PC-9 (cell line): ENCODE measurements around the gene ZNF708. TPM values are rescaled to one million over a fixed set of nuclear protein-coding genes. Genes with fewer than 3 reads are reported as not detected.

Experiments used
- BruUV-seq: library from RNA; stranded (reverse); fragments of 400-500 nt; replicated peaks from 2 replicates; lab custom pipeline; 2021; lab: Mats Ljungman, UMichigan
- CTCF ChIA-PET: fragments of 300-600 bp; sonication (Branson Sonifier 250); formaldehyde crosslinking; loops from one replicate; lab custom pipeline; 2022; ENCODE audit warnings: antibody characterized with exemption; lab: Charles Lee
- POLR2A ChIA-PET: fragments of 300-600 bp; sonication (Branson Sonifier 250); formaldehyde crosslinking; loops from one replicate; lab custom pipeline; 2022; ENCODE audit warnings: antibody characterized with exemption; ENCODE audit not compliant: unreplicated experiment; lab: Charles Lee
- DNase-seq, 2 experiments: peaks; one replicate each; pipeline versions ENCODE4 v3.0.0 to v3.0.0-alpha.2; 2015 to 2022; ENCODE audit warnings: mixed read lengths in 1 of 2
- H2AFZ ChIP-seq: fragments of 200-600 bp; sonication (generic); 2 replicates; pipeline ENCODE4 v1.8.1; 2017; ENCODE audit warnings: antibody characterized with exemption
- H3F3A ChIP-seq: fragments of 200-600 bp; sonication (generic); 2 replicates; pipeline ENCODE4 v1.8.1; 2017; ENCODE audit warnings: antibody characterized with exemption, mild to moderate bottlenecking, low read depth; ENCODE audit not compliant: insufficient read depth
- H3K27ac ChIP-seq: fragments of 200-600 bp; sonication (generic); 2 replicates; pipeline ENCODE4 v1.6.1; 2016; ENCODE audit warnings: mixed run types
- H3K27me3 ChIP-seq: fragments of 200-600 bp; sonication (generic); 2 replicates; pipeline ENCODE4 v1.6.1; 2016; ENCODE audit warnings: low read depth, mixed run types; ENCODE audit not compliant: insufficient read depth
- H3K36me3 ChIP-seq: fragments of 200-600 bp; sonication (generic); 2 replicates; pipeline ENCODE4 v1.6.1; 2016; ENCODE audit warnings: low read depth, mixed run types
- H3K4me1 ChIP-seq: fragments of 200-600 bp; sonication (generic); replicated peaks from 2 replicates; pipeline ENCODE4 v1.6.1; 2016; ENCODE audit warnings: mixed run types; ENCODE audit not compliant: insufficient read depth
- H3K4me2 ChIP-seq: fragments of 200-600 bp; sonication (generic); 2 replicates; pipeline ENCODE4 v1.6.1; 2017; ENCODE audit warnings: mixed run types
- H3K4me3 ChIP-seq: fragments of 200-600 bp; sonication (generic); 2 replicates; pipeline ENCODE4 v1.6.1; 2016; ENCODE audit warnings: mixed run types
- H3K79me2 ChIP-seq: fragments of 200-600 bp; sonication (generic); 2 replicates; pipeline ENCODE4 v1.6.1; 2017; ENCODE audit warnings: low read depth, mixed run types
- H3K9me2 ChIP-seq: fragments of 200-600 bp; sonication (generic); 2 replicates; pipeline ENCODE4 v1.8.1; 2017; ENCODE audit warnings: mild to moderate bottlenecking; ENCODE audit not compliant: insufficient read depth
- H3K9me3 ChIP-seq: fragments of 200-600 bp; sonication (generic); 2 replicates; pipeline ENCODE4 v1.8.1; 2016; ENCODE audit warnings: low read depth; ENCODE audit not compliant: insufficient read depth
- H4K20me1 ChIP-seq: fragments of 200-600 bp; sonication (generic); 2 replicates; pipeline ENCODE4 v1.8.1; 2017; ENCODE audit not compliant: insufficient read depth
- CTCF ChIP-seq: fragments of 200-600 bp; sonication (generic); conservative IDR thresholded peaks from 2 replicates; pipeline ENCODE4 v1.6.1; 2017; ENCODE audit warnings: mixed run types, antibody characterized with exemption, mild to moderate bottlenecking, moderate library complexity
- EZH2 ChIP-seq: fragments of 200-600 bp; sonication (generic); IDR thresholded peaks from 2 replicates; pipeline ENCODE4 v1.8.0; 2017; ENCODE audit warnings: antibody characterized with exemption, low read depth
- intact Hi-C: fragments of 100-400 bp; cut with micrococcal nuclease; formaldehyde crosslinking; loops from one replicate; pipeline ENCODE4 v1.10.0; 2022; ENCODE audit not compliant: unreplicated experiment
- total RNA-seq: library from RNA; stranded (reverse); gene quantifications from 2 replicates; pipeline ENCODE4 v1.2.3, GENCODE V29; 2021

The ZNF708 gene
- total RNA-seq, 1 experiment from 2014 or later = 2.5 TPM

- no peak overlapping the region for H3K27ac ChIP-seq
- no peak for TF ChIP-seq EZH2
- no peak for TF ChIP-seq CTCF
- no peak overlapping the region for H3K4me2 ChIP-seq
- H4K20me1 ChIP-seq = no peaks in the 10 kb centered on the region
- H3K4me1 ChIP-seq = no peaks in the 10 kb centered on the region
- intact Hi-C loops = no loop called here
- no peaks in the 10 kb centered on the region for H3K9me2 ChIP-seq
- no TSS peak for BruUV-seq
- DNase-seq = no peak
- peaks cover 26% of the 10 kb centered on the region for H3K79me2 ChIP-seq
- peaks cover 21% of the 10 kb centered on the region for H3K9me3 ChIP-seq
- H3K4me3 ChIP-seq = no peak overlapping the region
- CTCF ChIA-PET = no interaction called here
- no peaks in the 10 kb centered on the region for H3K27me3 ChIP-seq
- POLR2A ChIA-PET = no interaction called here
- peaks cover 26% of the 10 kb centered on the region for H3K36me3 ChIP-seq
- no peak overlapping the region for H2AFZ ChIP-seq
- H3F3A ChIP-seq = no peaks in the 10 kb centered on the region
These were observed 7.2 kb downstream of the ZNF708 start for GRCh38 chr19:21321996-21322395.

- no peaks in the 10 kb centered on the region for H3F3A ChIP-seq
- peaks cover 21% of the 10 kb centered on the region for H3K36me3 ChIP-seq
- TF ChIP-seq CTCF = no peak
- no peak for TF ChIP-seq EZH2
- POLR2A ChIA-PET = no interaction called here
- no peaks in the 10 kb centered on the region for H3K9me2 ChIP-seq
- H3K4me2 ChIP-seq = no peak overlapping the region
- CTCF ChIA-PET = no interaction called here
- H3K4me3 ChIP-seq = no peak overlapping the region
- peaks cover 16% of the 10 kb centered on the region for H3K9me3 ChIP-seq
- H3K27me3 ChIP-seq = no peaks in the 10 kb centered on the region
- H3K27ac ChIP-seq = no peak overlapping the region
- BruUV-seq = no TSS peak
- H3K79me2 ChIP-seq = peaks cover 23% of the 10 kb centered on the region
- H4K20me1 ChIP-seq = no peaks in the 10 kb centered on the region
- no peak overlapping the region for H2AFZ ChIP-seq
- DNase-seq = no peak
- intact Hi-C loops = no loop called here
- H3K4me1 ChIP-seq = no peaks in the 10 kb centered on the region
These were observed 8.1 kb downstream of the ZNF708 start for GRCh38 chr19:21321134-21321533.

GRCh38 chr19:21317821-21318220 lies 11.4 kb downstream of the ZNF708 start:
- no peak overlapping the region for H3K4me2 ChIP-seq
- no peaks in the 10 kb centered on the region for H3K79me2 ChIP-seq
- peaks cover 6% of the 10 kb centered on the region; the same call in 1 of the 2 replicates for H3K9me3 ChIP-seq
- BruUV-seq = no TSS peak
- no peaks in the 10 kb centered on the region for H3K9me2 ChIP-seq
- no peaks in the 10 kb centered on the region for H3F3A ChIP-seq
- TF ChIP-seq EZH2 (no peak), CTCF (no peak)
- H3K27me3 ChIP-seq = no peaks in the 10 kb centered on the region
- H3K4me3 ChIP-seq = no peak overlapping the region
- H2AFZ ChIP-seq = no peak overlapping the region
- no peak overlapping the region for H3K27ac ChIP-seq
- intact Hi-C loops = no loop called here
- CTCF ChIA-PET = no interaction called here
- peaks cover 5% of the 10 kb centered on the region; the same call in 1 of the 2 replicates for H3K36me3 ChIP-seq
- H4K20me1 ChIP-seq = no peaks in the 10 kb centered on the region
- H3K4me1 ChIP-seq = no peaks in the 10 kb centered on the region
- POLR2A ChIA-PET = no interaction called here
- DNase-seq = no peak
